Endothelial cell (in vitro differentiated cells): ENCODE measurements around the gene MFSD6L. TPM values are rescaled to one million over a fixed set of nuclear protein-coding genes. Genes with fewer than 3 reads are reported as not detected.

ENCODE experiments used
- DNase-seq: peaks from one replicate; pipeline ENCODE4 v3.0.0; 2021; ENCODE audit warnings: low spot score
- H3K27ac Mint-ChIP-seq: one replicate; pipeline ENCODE4 v1.8.0; 2021; ENCODE audit warnings: mixed read lengths, inconsistent platforms; ENCODE audit not compliant: unreplicated experiment
- H3K27me3 Mint-ChIP-seq: one replicate; pipeline ENCODE4 v1.8.0; 2021; ENCODE audit warnings: mild to moderate bottlenecking, moderate library complexity, mixed read lengths, inconsistent platforms; ENCODE audit not compliant: unreplicated experiment
- H3K36me3 Mint-ChIP-seq: one replicate; pipeline ENCODE4 v1.8.0; 2021; ENCODE audit warnings: mild to moderate bottlenecking, low read depth, mixed read lengths, inconsistent platforms; ENCODE audit not compliant: unreplicated experiment
- H3K4me1 Mint-ChIP-seq: one replicate; pipeline ENCODE4 v1.8.0; 2021; ENCODE audit warnings: mild to moderate bottlenecking, mixed read lengths, inconsistent platforms; ENCODE audit not compliant: unreplicated experiment
- H3K4me3 Mint-ChIP-seq: one replicate; pipeline ENCODE4 v1.8.0; 2021; ENCODE audit warnings: mild to moderate bottlenecking, mixed read lengths, inconsistent platforms; ENCODE audit not compliant: unreplicated experiment
- H3K9me3 Mint-ChIP-seq: one replicate; pipeline ENCODE4 v1.8.0; 2021; ENCODE audit warnings: mixed read lengths, inconsistent platforms; ENCODE audit not compliant: unreplicated experiment
- CTCF ChIP-seq: fragments of 200-600 bp; sonication (generic); IDR thresholded peaks from one replicate; pipeline ENCODE4 v1.5.0; 2021; ENCODE audit warnings: antibody characterized with exemption; ENCODE audit not compliant: unreplicated experiment
- total RNA-seq: library from RNA; stranded (reverse); fragmentation: NEBNext Ultra II Directional; extraction: Animal tissue kit (Norgen Biotek cat#: 25700); gene quantifications from one replicate; pipeline ENCODE4 v1.2.1, GENCODE V29; 2021; ENCODE audit not compliant: unreplicated experiment

MFSD6L gene
- total RNA-seq, 1 donor from 2014 or later, result not detected

GRCh38 chr17:8820311-8821010 lies 21.3 kb upstream of the MFSD6L start:
- no peak for TF ChIP-seq CTCF
- no peak for DNase-seq
- H3K4me3 Mint-ChIP-seq, result no peak overlapping the region
- H3K27ac Mint-ChIP-seq, result no peak overlapping the region
- H3K4me1 Mint-ChIP-seq, result peaks cover 3% of the 10 kb centered on the region
- H3K36me3 Mint-ChIP-seq, result no peaks in the 10 kb centered on the region
- no peaks in the 10 kb centered on the region for H3K27me3 Mint-ChIP-seq
- no peaks in the 10 kb centered on the region for H3K9me3 Mint-ChIP-seq

DNA sequence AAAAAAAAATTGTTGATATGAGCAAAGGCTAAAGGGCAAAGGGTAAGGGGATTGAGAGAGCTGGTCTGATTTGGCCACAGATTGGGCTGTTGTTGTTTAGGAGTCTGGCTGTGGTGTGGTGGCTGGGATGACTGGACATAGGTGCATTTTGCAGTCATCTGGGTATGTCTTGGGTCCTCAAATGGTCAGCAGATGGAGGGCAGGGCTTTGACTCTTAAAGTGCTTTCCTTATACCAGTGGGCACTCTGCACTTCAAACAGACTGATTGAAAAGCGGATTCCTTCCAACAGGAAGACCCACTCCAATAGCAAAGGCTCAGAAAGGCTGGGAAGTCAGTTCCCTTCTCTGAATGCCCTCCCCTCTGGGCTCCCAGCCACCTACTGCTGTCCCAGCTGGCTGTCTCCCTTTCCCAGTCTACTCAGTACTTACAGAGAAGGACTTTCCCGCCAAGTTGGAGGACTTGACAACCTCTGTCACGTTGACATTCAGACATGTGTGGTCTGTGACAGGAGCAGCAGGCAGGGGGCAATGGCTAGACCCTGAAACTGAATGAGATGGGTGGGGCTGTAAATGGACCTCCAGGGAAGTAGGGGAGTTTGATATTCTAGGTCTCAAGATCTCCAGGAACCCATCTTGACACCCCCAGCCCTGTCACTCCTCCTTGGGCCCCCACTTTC lies 19.6 kb upstream of the MFSD6L start:
- Mint-ChIP-seq H3K4me3 (no peak overlapping the region), H3K27me3 (no peaks in the 10 kb centered on the region), H3K9me3 (no peaks in the 10 kb centered on the region), H3K4me1 (peaks cover 3% of the 10 kb centered on the region), H3K36me3 (no peaks in the 10 kb centered on the region), H3K27ac (no peak overlapping the region)
- TF ChIP-seq CTCF, result no peak
- DNase-seq, result no peak

DNA sequence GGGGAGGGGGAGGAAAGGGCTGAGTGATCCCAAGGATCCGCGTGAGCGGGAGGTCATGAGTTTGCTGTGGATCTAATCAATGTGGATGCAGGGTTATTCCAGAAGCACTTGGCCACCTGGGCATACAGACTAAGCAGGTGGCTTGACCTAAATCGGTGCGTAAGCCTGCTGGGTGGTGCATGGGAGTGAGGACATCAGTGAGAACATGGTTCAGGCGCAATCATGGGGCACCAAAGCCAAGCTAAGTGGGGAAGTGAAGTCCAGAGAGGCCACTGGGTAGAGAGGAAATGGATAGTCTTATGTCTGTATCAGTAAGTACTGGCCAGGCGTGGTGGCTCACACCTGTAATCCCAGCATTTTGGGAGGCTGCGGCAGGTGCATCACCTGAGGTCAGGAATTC lies 18.9 kb upstream of the MFSD6L start:
- H3K36me3 Mint-ChIP-seq, result no peaks in the 10 kb centered on the region
- no peaks in the 10 kb centered on the region for H3K9me3 Mint-ChIP-seq
- peaks cover 3% of the 10 kb centered on the region for H3K4me1 Mint-ChIP-seq
- H3K27me3 Mint-ChIP-seq, result no peaks in the 10 kb centered on the region
- no peak for TF ChIP-seq CTCF
- H3K4me3 Mint-ChIP-seq, result no peak overlapping the region
- no peak overlapping the region for H3K27ac Mint-ChIP-seq
- DNase-seq, result no peak

DNA sequence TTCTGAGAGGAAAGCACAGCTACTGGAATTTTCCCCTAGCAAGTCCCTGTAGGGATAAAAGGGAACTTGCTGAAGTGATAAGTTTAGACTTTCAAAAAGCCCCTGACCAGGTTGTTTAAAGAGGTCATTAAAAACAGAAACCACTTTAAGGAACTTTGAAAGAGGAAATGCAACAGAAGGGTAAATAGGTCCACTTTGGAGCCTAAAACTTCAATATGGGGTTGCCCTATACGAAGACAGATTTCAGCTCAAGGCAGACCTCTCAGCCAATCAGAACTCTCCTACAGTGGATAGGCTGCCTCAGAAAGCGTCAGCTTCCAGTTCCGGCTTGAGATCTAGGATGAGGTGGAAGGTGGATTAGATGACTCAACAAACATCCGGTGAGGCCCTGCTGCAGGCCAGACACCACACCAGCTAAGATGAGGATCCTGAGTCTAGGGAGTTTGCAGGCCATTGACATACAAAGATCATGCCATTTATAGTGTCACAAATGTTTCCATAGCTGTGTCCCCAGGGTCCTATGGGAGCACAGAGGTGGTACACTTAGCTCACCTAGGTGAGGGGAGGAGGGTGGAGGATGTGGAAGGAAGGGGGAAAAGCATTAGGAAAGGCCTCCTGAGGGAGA lies 7.9 kb upstream of the MFSD6L start:
- no peaks in the 10 kb centered on the region for H3K4me1 Mint-ChIP-seq
- H3K4me3 Mint-ChIP-seq, result no peak overlapping the region
- peaks cover 4% of the 10 kb centered on the region for H3K27me3 Mint-ChIP-seq
- no peak overlapping the region for H3K27ac Mint-ChIP-seq
- H3K36me3 Mint-ChIP-seq, result no peaks in the 10 kb centered on the region
- DNase-seq, result no peak
- H3K9me3 Mint-ChIP-seq, result no peaks in the 10 kb centered on the region
- TF ChIP-seq CTCF, result no peak
